Measurements from ENCODE around the gene PCNX1. TPM values are rescaled to one million over a fixed set of nuclear protein-coding genes. Genes with fewer than 3 reads are reported as not detected.
"Not testable (repeated sequence)": the region's sequence is repeated elsewhere in the genome, so short reads cannot be mapped to it uniquely, and the experiment has no call there.

Gene PCNX1
- polyA plus RNA-seq, 1 donor from 2014 or later: 5.6 TPM

DNA sequence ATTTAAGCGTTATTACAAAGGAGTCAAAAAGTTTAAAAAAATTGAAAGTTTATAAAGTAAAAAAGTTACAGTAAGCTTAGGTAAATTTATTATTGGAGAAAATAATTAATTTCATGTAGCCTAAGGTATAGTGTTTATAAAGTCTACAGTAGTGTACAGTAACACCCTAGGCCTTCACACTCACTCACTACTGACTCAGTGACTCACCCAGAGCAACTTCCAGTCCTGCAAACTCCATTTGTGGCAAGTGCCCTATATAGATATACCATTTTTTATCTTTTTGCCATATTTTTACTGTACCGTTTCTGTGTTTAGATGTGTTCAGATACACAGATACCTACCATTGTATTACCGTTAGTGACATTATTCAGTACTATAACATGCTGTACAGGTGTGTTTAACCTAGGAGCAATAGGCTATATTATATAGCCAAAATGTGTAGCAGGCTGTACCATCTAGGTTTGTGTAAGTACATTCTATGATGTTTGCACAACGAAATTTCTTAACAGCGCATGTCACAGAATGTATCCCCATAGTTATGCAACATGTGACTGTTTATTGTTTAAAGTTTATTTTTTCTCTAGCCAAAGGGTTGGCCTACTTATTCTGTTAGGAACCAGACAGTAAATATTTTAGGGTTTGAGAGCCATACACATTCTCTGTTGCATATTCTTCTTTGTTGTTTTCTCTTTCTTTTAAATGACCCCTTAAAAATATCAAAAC lies 155.5 kb downstream of the PCNX1 start:
- Mint-ChIP-seq H3K4me3 (no peak overlapping the region), H3K27ac (no peak overlapping the region), H3K36me3 (peaks cover 27% of the 10 kb centered on the region), H3K27me3 (no peaks in the 10 kb centered on the region), H3K4me1 (peaks cover 0 to 5% (median 2%) of the 10 kb centered on the region in 3 donors), H3K9me3 (peaks cover 1 to 6% (median 2%) of the 10 kb centered on the region in 3 donors)

GRCh38 chr14:71063351-71063750 lies 156.1 kb downstream of the PCNX1 start:
- Mint-ChIP-seq H3K27me3 (no peaks in the 10 kb centered on the region), H3K4me3 (no peak overlapping the region), H3K4me1 (peaks cover 0 to 5% (median 2%) of the 10 kb centered on the region in 3 donors), H3K9me3 (peaks cover 1 to 6% (median 2%) of the 10 kb centered on the region in 3 donors), H3K36me3 (peaks cover 25% of the 10 kb centered on the region), H3K27ac (no peak overlapping the region)

DNA sequence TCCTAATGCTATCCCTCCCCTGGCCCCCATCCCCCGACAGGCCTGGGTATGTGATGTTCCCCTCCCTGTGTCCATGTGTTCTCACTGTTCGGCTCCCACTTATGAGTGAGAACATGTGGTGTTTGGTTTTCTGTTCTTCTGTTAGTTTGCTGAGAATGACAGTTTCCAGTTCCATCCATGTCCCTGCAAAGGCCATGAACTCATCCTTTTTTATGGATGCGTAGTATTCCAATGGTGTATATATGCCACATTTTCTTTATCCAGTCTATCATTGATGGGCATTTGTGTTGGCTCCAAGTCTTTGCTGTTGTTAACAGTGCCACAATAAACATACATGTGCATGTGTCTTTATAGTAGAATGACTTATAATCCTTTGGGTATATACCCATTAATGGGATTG lies 157.5 kb downstream of the PCNX1 start:
- not testable (repeated sequence) for H3K9me3 Mint-ChIP-seq, H3K27me3 Mint-ChIP-seq, H3K4me3 Mint-ChIP-seq, H3K4me1 Mint-ChIP-seq, H3K27ac Mint-ChIP-seq
- peaks cover 21% of the 10 kb centered on the region for H3K36me3 Mint-ChIP-seq

DNA sequence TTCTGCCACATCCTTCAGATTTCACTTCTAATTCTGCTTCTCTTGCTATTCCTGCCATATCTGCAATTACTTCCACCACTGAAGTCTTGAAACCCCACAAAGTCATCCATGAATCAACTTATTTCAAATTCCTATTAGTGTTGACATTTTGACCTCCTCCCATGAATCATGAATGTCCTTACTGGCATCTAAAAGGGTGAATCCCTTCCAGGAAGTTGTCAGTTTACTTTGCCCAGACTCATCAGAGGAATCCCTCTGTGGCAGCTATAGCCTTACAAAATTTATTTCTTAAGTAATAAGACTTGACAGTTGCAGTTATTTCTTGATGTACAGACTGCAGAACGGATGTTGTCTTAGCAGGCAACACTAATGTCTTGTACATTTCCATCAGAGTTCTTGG lies 162.9 kb downstream of the PCNX1 start:
- H3K4me1 Mint-ChIP-seq: peaks cover 3 to 9% (median 3%) of the 10 kb centered on the region in 3 donors
- H3K27me3 Mint-ChIP-seq: no peaks in the 10 kb centered on the region
- H3K4me3 Mint-ChIP-seq: no peak overlapping the region
- no peak overlapping the region for H3K27ac Mint-ChIP-seq
- peaks cover 19% of the 10 kb centered on the region for H3K36me3 Mint-ChIP-seq
- peaks cover under 1 to 5% (median 1%) of the 10 kb centered on the region in 3 donors for H3K9me3 Mint-ChIP-seq

- peaks cover 0 to 1% (median 0%) of the 10 kb centered on the region in 3 donors for H3K9me3 Mint-ChIP-seq
- no peak overlapping the region for H3K27ac Mint-ChIP-seq
- H3K4me3 Mint-ChIP-seq: no peak overlapping the region
- peaks cover 2 to 5% (median 3%) of the 10 kb centered on the region in 3 donors for H3K4me1 Mint-ChIP-seq
- H3K36me3 Mint-ChIP-seq: peaks cover 14% of the 10 kb centered on the region
- H3K27me3 Mint-ChIP-seq: no peaks in the 10 kb centered on the region
Measured at GRCh38 chr14:71071042-71071441, 163.8 kb downstream of the PCNX1 start.

GRCh38 chr14:71076462-71077092 lies 169.3 kb downstream of the PCNX1 start:
- Mint-ChIP-seq H3K4me1 (peaks cover 2 to 3% (median 2%) of the 10 kb centered on the region in 3 donors), H3K9me3 (peaks cover 5 to 12% (median 10%) of the 10 kb centered on the region in 3 donors), H3K27ac (no peak overlapping the region), H3K27me3 (no peaks in the 10 kb centered on the region), H3K36me3 (peaks cover 39% of the 10 kb centered on the region), H3K4me3 (no peak overlapping the region)

DNA sequence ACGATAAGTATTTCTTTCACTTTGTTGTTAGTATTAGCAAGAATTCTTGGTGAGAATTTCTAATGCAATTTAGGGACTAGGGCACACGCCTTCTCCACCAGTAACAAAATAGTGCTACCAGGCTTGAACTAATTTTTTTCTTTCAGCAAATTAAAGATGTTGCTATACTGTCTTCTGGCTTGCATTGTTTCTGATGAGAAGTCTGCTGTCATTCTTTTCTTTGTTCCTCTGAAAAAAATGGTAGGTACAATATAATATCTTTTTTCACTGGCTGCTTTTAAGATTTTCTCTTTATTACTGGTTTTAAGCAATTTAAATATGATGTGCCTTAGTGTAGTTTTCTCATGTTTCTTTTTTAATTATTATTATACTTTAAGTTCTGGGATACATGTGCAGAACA lies 171.2 kb downstream of the PCNX1 start:
- Mint-ChIP-seq H3K4me3 (no peak overlapping the region), H3K36me3 (peaks cover 39% of the 10 kb centered on the region), H3K9me3 (peaks cover 5 to 14% (median 10%) of the 10 kb centered on the region in 3 donors), H3K27me3 (no peaks in the 10 kb centered on the region), H3K27ac (no peak overlapping the region), H3K4me1 (peaks cover 1 to 8% (median 2%) of the 10 kb centered on the region in 3 donors)

GRCh38 chr14:71086567-71086966 lies 179.3 kb downstream of the PCNX1 start:
- H3K4me1 Mint-ChIP-seq: peaks cover 0 to 6% (median 0%) of the 10 kb centered on the region in 3 donors
- H3K27me3 Mint-ChIP-seq: no peaks in the 10 kb centered on the region
- peaks cover 14% of the 10 kb centered on the region for H3K36me3 Mint-ChIP-seq
- peaks cover 0 to 2% (median 0%) of the 10 kb centered on the region in 3 donors for H3K9me3 Mint-ChIP-seq
- no peak overlapping the region for H3K4me3 Mint-ChIP-seq
- no peak overlapping the region for H3K27ac Mint-ChIP-seq

DNA sequence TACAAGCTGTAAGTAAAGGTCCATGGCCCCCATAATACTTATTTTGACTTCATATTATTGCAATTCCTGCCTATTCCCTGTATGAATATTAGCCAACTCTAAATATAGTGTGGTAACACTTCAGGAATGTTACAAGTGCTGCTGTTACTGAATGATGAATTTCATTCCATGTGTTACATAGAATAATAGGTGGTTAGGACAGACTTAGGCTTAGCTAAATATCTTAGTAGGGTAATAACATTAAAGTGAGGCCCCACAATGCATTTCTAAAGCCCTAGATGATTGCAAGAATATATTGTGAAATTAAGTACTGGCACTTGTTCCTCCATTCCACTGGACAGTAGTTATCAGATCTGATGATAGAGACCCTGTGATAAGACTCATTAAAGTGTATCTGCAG lies 182.7 kb downstream of the PCNX1 start:
- no peaks in the 10 kb centered on the region for H3K9me3 Mint-ChIP-seq
- no peak overlapping the region for H3K27ac Mint-ChIP-seq
- H3K27me3 Mint-ChIP-seq: no peaks in the 10 kb centered on the region
- peaks cover 23% of the 10 kb centered on the region for H3K36me3 Mint-ChIP-seq
- no peak overlapping the region for H3K4me3 Mint-ChIP-seq
- peaks cover 0 to 3% (median 0%) of the 10 kb centered on the region in 3 donors for H3K4me1 Mint-ChIP-seq

DNA sequence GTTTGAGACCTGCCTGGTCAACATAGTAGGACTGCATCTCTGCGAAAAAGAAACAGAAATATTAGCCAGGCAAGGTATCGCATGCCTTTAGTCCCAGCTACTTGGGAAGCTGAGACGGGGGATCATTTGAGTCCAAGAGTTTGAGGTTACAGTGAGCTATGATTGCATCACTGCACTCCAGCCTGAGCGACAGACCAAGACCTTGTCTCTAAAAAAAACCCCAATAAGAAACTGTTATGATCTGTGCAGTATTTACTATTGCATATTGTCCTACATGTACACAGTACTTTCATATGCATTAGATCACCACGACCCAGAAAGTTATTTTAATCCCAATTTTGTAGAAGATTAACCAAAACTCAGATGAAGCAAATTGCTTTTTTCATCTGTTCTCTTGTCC lies 187.5 kb downstream of the PCNX1 start:
- Mint-ChIP-seq H3K27ac (no peak overlapping the region), H3K36me3 (peaks cover 22% of the 10 kb centered on the region), H3K27me3 (no peaks in the 10 kb centered on the region), H3K4me1 (peaks cover 0 to 7% (median 0%) of the 10 kb centered on the region in 3 donors), H3K9me3 (peaks cover 0 to 1% (median 0%) of the 10 kb centered on the region in 3 donors), H3K4me3 (no peak overlapping the region)

DNA sequence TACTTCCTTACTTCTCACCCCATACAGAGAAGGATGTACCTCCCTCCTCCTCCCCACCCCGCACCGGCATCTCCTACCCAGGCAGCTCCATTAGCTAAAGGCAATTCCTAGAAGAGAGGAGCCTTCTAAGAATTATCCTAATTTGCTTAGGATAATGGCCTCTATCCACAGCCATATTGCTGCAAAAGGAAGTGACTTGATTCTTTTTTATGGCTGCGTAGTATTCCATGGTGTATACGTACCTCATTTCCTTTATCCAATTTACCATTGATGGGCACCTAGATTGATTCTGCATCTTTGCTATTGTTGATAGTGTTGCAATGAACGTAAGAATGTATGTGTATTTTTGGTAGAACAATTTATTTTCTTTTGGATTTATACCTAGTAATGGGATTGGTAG lies 189.7 kb downstream of the PCNX1 start:
- Mint-ChIP-seq H3K4me1 (peaks cover 0 to 7% (median 0%) of the 10 kb centered on the region in 3 donors), H3K27me3 (no peaks in the 10 kb centered on the region), H3K9me3 (peaks cover 0 to 1% (median 0%) of the 10 kb centered on the region in 3 donors), H3K36me3 (peaks cover 14% of the 10 kb centered on the region), H3K27ac (peak overlapping the region in 2 of 3 donors; percentile 13 to 75), H3K4me3 (no peak overlapping the region)

GRCh38 chr14:71103662-71104484 lies 196.6 kb downstream of the PCNX1 start:
- H3K4me3 Mint-ChIP-seq: no peak overlapping the region
- no peaks in the 10 kb centered on the region for H3K9me3 Mint-ChIP-seq
- peaks cover 3% of the 10 kb centered on the region for H3K36me3 Mint-ChIP-seq
- H3K27me3 Mint-ChIP-seq: no peaks in the 10 kb centered on the region
- no peak overlapping the region for H3K27ac Mint-ChIP-seq
- no peaks in the 10 kb centered on the region for H3K4me1 Mint-ChIP-seq

DNA sequence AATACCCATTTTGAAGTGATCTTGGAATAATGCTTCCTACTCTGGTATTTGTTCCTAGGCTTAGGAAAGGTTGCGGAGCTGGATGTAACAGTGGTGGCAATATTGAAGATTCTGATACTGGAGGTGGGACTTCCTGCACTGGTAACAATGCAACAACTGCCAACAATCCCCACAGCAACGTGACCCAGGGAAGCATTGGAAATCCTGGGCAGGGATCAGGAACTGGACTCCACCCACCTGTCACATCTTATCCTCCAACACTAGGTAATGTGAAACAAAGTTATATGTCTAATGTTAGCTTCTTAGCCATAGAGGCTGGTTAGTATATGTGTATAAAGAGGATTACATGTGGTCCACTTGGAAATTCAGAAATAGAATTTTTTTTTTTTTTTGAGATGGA lies 197.9 kb downstream of the PCNX1 start:
- no peaks in the 10 kb centered on the region for H3K9me3 Mint-ChIP-seq
- no peaks in the 10 kb centered on the region for H3K4me1 Mint-ChIP-seq
- no peak overlapping the region for H3K4me3 Mint-ChIP-seq
- H3K27me3 Mint-ChIP-seq: no peaks in the 10 kb centered on the region
- peaks cover 3% of the 10 kb centered on the region for H3K36me3 Mint-ChIP-seq
- no peak overlapping the region for H3K27ac Mint-ChIP-seq

GRCh38 chr14:71107921-71108320 lies 200.7 kb downstream of the PCNX1 start:
- Mint-ChIP-seq H3K4me3 (no peak overlapping the region), H3K36me3 (peaks cover 3% of the 10 kb centered on the region), H3K9me3 (no peaks in the 10 kb centered on the region), H3K4me1 (no peaks in the 10 kb centered on the region), H3K27ac (no peak overlapping the region), H3K27me3 (no peaks in the 10 kb centered on the region)
